ENCODE measurements around the gene EIPR1.

- TF ChIP-seq ZNF274 (IDR thresholded peaks at IDR 0.05; ENCODE audit: low read depth, low read length) (no peak), YY1 (IDR thresholded peaks at IDR 0.05; ENCODE audit: insufficient read depth, insufficient read length) (no peak)
Measured at GRCh38 chr2:3272761-3273160, 104.9 kb downstream of the EIPR1 start.
